Measurements from ENCODE around the gene ZNF239. TPM values are rescaled to one million over a fixed set of nuclear protein-coding genes. Genes with fewer than 3 reads are reported as not detected.
"Not testable (repeated sequence)": the region's sequence is repeated elsewhere in the genome, so short reads cannot be mapped to it uniquely, and the experiment has no call there.

ZNF239 gene
- polyA plus RNA-seq, 1 donor, result 8.5 TPM

DNA sequence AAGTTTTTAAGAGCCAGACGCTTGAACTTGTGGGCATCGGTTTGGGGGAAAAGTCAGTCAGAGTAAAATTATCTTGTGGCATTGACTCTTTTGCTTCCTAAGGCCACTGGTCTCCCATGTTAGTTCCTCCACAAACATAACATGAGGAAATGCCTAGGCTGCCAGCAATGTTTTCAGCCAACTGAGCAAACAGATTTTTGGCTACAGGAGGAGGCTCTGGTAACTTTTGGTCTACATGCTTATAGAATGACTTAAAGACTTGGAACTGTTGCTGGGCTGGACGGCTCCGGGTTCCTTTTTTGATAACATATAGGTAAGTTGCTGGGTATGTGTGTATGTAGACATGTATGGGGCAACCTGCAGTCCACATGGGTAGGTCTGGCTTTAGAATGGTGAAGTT lies 9.6 kb upstream of the ZNF239 start:
- H3K4me3 ChIP-seq (ENCODE audit: low read length), result no peak overlapping the region
- no peaks in the 10 kb centered on the region for H3K9me3 ChIP-seq (ENCODE audit: control insufficient read depth, low read depth, low read length)
- no peak overlapping the region for H3K27ac ChIP-seq (ENCODE audit: low read length)
- no peaks in the 10 kb centered on the region for H3K36me3 ChIP-seq (ENCODE audit: control insufficient read depth, insufficient read depth, low read length)
- no peaks in the 10 kb centered on the region for H3K27me3 ChIP-seq (ENCODE audit: control insufficient read depth, insufficient read depth, low read length)
- H3K4me1 ChIP-seq (ENCODE audit: control insufficient read depth, insufficient read depth, low read length), result peaks cover 20% of the 10 kb centered on the region
- WGBS (ENCODE audit: insufficient coverage, low lambda C conversion rate), result no CpG with 5 or more reads among the region's 4 CpGs
- DNase-seq, result no peak

DNA sequence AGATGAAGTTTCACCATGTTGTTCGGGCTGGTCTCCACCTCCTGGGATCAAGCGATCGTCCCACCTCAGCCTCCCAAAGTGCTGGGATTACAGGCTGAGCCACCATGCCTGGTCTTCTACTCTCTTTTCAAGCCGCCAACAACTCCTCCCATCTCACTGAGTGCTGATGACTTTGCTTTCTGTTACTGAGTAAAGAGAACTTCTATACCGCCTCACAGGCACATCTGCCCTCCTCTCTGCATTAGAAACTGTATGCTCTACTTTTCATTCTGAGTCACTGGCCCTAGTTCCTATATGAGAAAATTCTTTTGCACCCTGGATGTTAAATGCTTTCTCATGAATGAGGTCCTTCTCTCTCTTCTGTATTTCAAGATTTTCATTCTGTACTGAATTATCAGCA lies 2.2 kb upstream of the ZNF239 start:
- 97% methylated on average over 4 of the region's 5 CpGs for WGBS (ENCODE audit: insufficient coverage, low lambda C conversion rate)
- no peaks in the 10 kb centered on the region for H3K9me3 ChIP-seq (ENCODE audit: control insufficient read depth, low read depth, low read length)
- H3K27me3 ChIP-seq (ENCODE audit: control insufficient read depth, insufficient read depth, low read length), result no peaks in the 10 kb centered on the region
- no peaks in the 10 kb centered on the region for H3K36me3 ChIP-seq (ENCODE audit: control insufficient read depth, insufficient read depth, low read length)
- no peak for DNase-seq
- H3K27ac ChIP-seq (ENCODE audit: low read length), result no peak overlapping the region
- H3K4me1 ChIP-seq (ENCODE audit: control insufficient read depth, insufficient read depth, low read length), result peaks cover 6% of the 10 kb centered on the region
- no peak overlapping the region for H3K4me3 ChIP-seq (ENCODE audit: low read length)

DNA sequence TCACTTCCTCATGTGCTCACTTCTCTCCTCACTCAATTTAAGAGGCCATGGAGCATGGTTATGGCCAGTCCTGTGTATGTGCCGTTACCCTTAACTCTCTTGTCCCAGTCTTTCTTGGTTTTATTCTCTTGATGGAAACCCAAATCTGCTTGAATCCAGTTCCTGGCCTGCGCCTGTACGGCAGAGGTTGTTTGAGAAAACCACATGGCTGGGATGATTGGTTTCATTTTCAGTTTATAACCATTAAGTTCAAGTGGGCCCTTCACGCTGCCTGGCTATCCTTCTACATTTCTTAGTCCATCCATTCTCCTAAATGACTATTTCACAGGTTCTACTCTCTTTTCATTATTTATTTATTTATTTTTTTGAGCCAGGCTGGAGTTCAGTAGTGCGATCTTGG lies 1.6 kb upstream of the ZNF239 start:
- H3K4me3 ChIP-seq (ENCODE audit: low read length), result no peak overlapping the region
- 88% methylated on average over 1 of the region's 5 CpGs for WGBS (ENCODE audit: insufficient coverage, low lambda C conversion rate)
- DNase-seq, result no peak
- H3K9me3 ChIP-seq (ENCODE audit: control insufficient read depth, low read depth, low read length), result no peaks in the 10 kb centered on the region
- H3K36me3 ChIP-seq (ENCODE audit: control insufficient read depth, insufficient read depth, low read length), result no peaks in the 10 kb centered on the region
- no peaks in the 10 kb centered on the region for H3K27me3 ChIP-seq (ENCODE audit: control insufficient read depth, insufficient read depth, low read length)
- H3K4me1 ChIP-seq (ENCODE audit: control insufficient read depth, insufficient read depth, low read length), result peaks cover 6% of the 10 kb centered on the region
- H3K27ac ChIP-seq (ENCODE audit: low read length), result no peak overlapping the region

DNA sequence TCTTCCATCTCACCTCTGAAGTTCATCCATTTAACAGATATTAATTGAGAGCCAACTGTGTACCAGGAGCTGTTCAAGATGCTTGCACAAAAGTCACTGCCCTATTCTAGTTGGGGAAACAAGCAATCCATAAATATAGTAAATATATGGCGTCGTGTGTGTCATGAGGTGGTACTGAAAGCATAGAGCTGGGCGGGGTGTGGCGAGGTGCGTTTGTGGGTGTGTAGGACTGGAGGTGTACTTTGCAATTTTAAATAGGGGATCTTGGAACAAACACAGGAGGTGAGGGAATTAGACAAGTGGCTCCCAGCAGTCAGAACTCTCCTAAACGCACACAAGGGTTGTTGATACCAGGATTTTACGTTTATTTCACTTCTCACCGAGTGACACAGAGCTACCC lies 490 bp upstream of the ZNF239 start:
- H3K4me1 ChIP-seq (ENCODE audit: control insufficient read depth, insufficient read depth, low read length), result peaks cover 6% of the 10 kb centered on the region
- peaks cover 4% of the 10 kb centered on the region for H3K36me3 ChIP-seq (ENCODE audit: control insufficient read depth, insufficient read depth, low read length)
- no peaks in the 10 kb centered on the region for H3K27me3 ChIP-seq (ENCODE audit: control insufficient read depth, insufficient read depth, low read length)
- WGBS (ENCODE audit: insufficient coverage, low lambda C conversion rate), result 97% methylated on average over 5 of the region's 8 CpGs
- H3K9me3 ChIP-seq (ENCODE audit: control insufficient read depth, low read depth, low read length), result no peaks in the 10 kb centered on the region
- peak overlapping the region; percentile 52 for H3K4me3 ChIP-seq (ENCODE audit: low read length)
- DNase-seq, result no peak
- no peak overlapping the region for H3K27ac ChIP-seq (ENCODE audit: low read length)

DNA sequence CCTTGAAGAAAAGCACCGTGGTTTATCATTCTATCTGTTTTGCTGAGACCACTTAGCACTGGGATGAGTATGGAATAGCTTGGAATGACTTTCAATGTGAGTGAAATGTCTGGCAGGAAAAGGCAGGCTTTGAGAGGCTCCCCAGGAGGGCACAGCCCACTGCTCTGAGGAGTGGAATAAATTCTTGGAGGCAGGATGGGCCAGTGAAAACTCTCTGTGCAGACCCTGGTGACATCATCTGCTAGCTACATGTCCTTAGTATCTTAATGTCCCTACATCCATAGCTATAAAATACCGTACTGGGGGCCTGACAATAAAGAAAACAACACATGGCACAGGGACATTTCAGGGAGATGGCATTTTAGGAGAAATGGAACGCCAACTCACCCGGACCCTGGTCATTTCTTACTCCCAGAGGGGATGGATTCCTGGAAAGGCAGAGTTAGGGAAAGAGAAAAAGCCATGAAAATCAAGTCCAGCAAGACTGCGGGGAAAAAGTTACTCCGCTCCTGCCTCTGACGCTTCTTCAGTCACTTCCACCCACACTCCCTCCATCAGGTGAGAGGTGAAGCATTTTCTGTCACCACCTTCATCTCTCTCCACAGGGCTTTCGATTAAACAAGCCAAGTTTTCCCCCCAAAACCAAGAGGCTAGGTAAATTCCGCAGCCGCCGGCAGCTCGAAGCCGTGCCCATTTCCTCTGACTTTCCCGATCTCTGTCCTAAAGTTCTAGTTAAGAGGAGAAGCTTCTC lies 991 bp downstream of the ZNF239 start:
- Histone ChIP-seq H3K4me3 (ENCODE audit: low read length) (peak overlapping the region; percentile 52), H3K27ac (ENCODE audit: low read length) (peak overlapping the region; percentile 50)

DNA sequence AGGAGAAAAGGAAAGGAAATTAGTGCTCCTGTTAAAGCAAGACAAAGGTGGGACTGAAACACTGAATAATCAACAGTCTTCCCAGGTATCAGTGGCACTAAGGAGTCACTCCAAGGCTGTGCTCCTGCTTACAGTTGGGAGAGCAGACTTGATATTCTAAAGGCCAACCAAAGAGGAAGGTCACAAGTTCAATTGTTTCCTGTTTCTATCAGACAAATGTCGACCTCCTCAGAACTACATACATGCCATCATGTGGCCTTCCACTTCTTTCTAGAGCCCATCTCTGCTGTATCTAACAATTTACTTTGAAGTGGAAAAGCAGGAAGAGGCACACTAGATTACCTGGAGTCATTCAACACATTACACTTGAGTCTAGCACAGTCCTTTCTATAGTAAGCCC lies 3.4 kb downstream of the ZNF239 start:
- no peak for DNase-seq

More for the DNA sequence above, 991 bp downstream of the ZNF239 start:
- H3K27me3 ChIP-seq (ENCODE audit: control insufficient read depth, insufficient read depth, low read length), result no peaks in the 10 kb centered on the region
- no peak for DNase-seq
- 40% methylated on average over 1 of the region's 14 CpGs for WGBS (ENCODE audit: insufficient coverage, low lambda C conversion rate)
- H3K9me3 ChIP-seq (ENCODE audit: control insufficient read depth, low read depth, low read length), result no peaks in the 10 kb centered on the region
- peaks cover 13% of the 10 kb centered on the region for H3K36me3 ChIP-seq (ENCODE audit: control insufficient read depth, insufficient read depth, low read length)
- peaks cover 6% of the 10 kb centered on the region for H3K4me1 ChIP-seq (ENCODE audit: control insufficient read depth, insufficient read depth, low read length)

DNA sequence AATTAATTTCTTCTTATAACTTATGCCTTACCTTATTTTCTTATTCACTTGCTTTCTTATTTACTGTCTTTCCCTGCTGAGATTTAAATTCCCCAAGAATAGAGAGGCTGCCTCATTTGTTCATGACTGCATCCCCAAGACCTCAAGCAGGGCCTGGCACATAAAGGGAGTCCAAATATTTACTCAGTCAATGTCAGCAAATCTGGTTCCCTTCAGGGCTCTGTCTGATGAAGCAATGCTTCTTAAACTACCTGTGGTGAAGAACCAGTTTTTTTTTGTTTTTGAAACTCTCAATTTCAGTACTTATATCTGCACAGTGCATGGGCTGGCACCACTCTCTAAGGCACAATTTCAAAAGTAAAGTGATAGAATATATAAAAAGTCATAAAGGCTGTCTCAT lies 4.7 kb downstream of the ZNF239 start:
- Histone ChIP-seq H3K27me3 (ENCODE audit: control insufficient read depth, insufficient read depth, low read length) (no peaks in the 10 kb centered on the region), H3K27ac (ENCODE audit: low read length) (no peak overlapping the region), H3K4me3 (ENCODE audit: low read length) (no peak overlapping the region), H3K36me3 (ENCODE audit: control insufficient read depth, insufficient read depth, low read length) (peaks cover 27% of the 10 kb centered on the region), H3K4me1 (ENCODE audit: control insufficient read depth, insufficient read depth, low read length) (peaks cover 6% of the 10 kb centered on the region), H3K9me3 (ENCODE audit: control insufficient read depth, low read depth, low read length) (no peaks in the 10 kb centered on the region)
- DNase-seq, result no peak

More for the DNA sequence above, 3.4 kb downstream of the ZNF239 start:
- Histone ChIP-seq H3K4me3 (ENCODE audit: low read length) (no peak overlapping the region), H3K4me1 (ENCODE audit: control insufficient read depth, insufficient read depth, low read length) (peaks cover 6% of the 10 kb centered on the region), H3K36me3 (ENCODE audit: control insufficient read depth, insufficient read depth, low read length) (peaks cover 26% of the 10 kb centered on the region), H3K27me3 (ENCODE audit: control insufficient read depth, insufficient read depth, low read length) (no peaks in the 10 kb centered on the region), H3K27ac (ENCODE audit: low read length) (no peak overlapping the region), H3K9me3 (ENCODE audit: control insufficient read depth, low read depth, low read length) (no peaks in the 10 kb centered on the region)
- WGBS (ENCODE audit: insufficient coverage, low lambda C conversion rate), result no CpG with 5 or more reads among the region's 1 CpG

DNA sequence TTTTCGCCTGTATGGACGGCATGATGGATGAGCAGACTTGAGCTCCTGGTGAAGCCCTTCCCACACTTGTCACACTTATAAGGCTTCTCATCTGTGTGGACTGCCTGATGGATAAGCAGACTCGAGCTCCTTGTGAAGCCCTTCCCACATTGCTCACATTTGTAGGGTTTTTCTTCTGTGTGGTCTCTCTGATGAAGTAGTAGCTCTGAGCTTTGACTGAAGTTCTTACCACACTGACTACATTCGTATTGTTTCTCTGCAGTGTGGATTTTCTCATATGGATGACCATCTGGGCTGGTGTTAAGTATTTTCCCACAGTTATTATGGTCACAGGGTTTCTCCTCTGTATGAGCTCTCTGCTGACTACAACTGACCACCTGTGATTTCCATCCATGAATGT lies 17.2 kb downstream of the ZNF239 start:
- peaks cover 17% of the 10 kb centered on the region for H3K9me3 ChIP-seq (ENCODE audit: control insufficient read depth, low read depth, low read length)
- H3K27me3 ChIP-seq (ENCODE audit: control insufficient read depth, insufficient read depth, low read length), result no peaks in the 10 kb centered on the region
- no peak overlapping the region for H3K4me3 ChIP-seq (ENCODE audit: low read length)
- no peak for DNase-seq
- WGBS (ENCODE audit: insufficient coverage, low lambda C conversion rate), result no CpG with 5 or more reads among the region's 4 CpGs
- no peaks in the 10 kb centered on the region for H3K4me1 ChIP-seq (ENCODE audit: control insufficient read depth, insufficient read depth, low read length)
- peaks cover 23% of the 10 kb centered on the region for H3K36me3 ChIP-seq (ENCODE audit: control insufficient read depth, insufficient read depth, low read length)
- H3K27ac ChIP-seq (ENCODE audit: low read length), result no peak overlapping the region

DNA sequence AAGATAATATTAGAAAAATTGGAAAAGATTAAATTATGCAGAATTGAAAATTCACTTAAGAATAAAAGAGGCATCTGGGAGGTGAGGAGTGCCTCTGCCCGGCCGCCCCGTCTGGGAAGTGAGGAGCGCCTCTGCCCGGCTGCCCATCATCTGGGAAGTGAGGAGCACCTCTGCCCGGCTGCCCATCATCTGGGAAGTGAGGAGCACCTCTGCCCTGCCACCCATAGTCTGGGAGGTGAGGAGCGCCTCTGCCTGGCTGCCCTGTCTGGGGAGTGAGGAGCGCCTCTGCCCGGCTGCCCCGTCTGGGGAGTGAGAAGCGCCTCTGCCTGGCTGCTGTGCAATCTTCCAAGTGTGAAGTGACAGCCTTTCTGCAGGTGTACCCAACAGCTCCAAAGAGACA lies 30.7 kb downstream of the ZNF239 start:
- not testable (repeated sequence) for H3K36me3 ChIP-seq (ENCODE audit: control insufficient read depth, insufficient read depth, low read length); H3K27ac ChIP-seq (ENCODE audit: low read length); H3K9me3 ChIP-seq (ENCODE audit: control insufficient read depth, low read depth, low read length); H3K4me3 ChIP-seq (ENCODE audit: low read length); DNase-seq; H3K4me1 ChIP-seq (ENCODE audit: control insufficient read depth, insufficient read depth, low read length); H3K27me3 ChIP-seq (ENCODE audit: control insufficient read depth, insufficient read depth, low read length)
- WGBS (ENCODE audit: insufficient coverage, low lambda C conversion rate), result no CpG with 5 or more reads among the region's 11 CpGs

DNA sequence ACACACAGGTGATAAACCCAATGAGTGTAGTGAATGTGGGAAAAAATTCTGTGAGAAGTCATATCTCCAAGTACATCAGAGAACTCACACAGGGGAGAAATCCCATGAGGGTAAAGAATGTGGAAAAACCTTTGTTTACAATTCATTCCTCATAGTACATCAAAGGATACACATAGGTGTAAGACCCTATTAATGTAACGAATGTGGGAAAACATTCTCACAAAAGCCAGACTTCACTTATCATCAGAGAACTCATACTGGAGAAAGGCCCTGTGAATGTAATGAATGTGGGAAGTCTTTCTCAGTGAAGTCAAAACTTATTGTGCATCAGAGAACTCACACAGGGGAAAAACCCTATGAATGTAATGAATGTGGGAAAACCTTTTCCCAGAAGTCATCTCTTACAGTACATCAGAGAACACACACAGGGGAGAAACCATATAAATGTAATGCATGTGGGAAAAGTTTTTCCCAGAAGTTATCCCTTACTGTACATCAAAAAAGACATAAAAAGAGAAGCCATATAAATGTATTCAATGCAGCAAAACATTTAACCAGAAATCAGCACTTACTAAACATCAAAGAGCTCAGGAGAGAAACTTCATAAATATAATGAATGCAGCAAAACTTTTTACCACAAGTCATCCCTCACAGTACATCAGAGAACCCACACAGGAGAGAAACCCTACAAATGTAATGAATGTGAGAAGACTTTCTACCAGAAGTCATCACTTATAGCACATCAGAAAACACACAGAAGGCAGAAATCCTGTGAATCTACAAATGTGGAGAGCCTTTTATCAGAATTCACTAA lies 49.8 kb downstream of the ZNF239 start:
- no peaks in the 10 kb centered on the region for H3K27me3 ChIP-seq (ENCODE audit: control insufficient read depth, insufficient read depth, low read length)
- no peak for DNase-seq
- no peaks in the 10 kb centered on the region for H3K4me1 ChIP-seq (ENCODE audit: control insufficient read depth, insufficient read depth, low read length)
- no peaks in the 10 kb centered on the region for H3K36me3 ChIP-seq (ENCODE audit: control insufficient read depth, insufficient read depth, low read length)
- no peak overlapping the region for H3K27ac ChIP-seq (ENCODE audit: low read length)
- H3K9me3 ChIP-seq (ENCODE audit: control insufficient read depth, low read depth, low read length), result peaks cover 8% of the 10 kb centered on the region
- no CpG with 5 or more reads among the region's 1 CpG for WGBS (ENCODE audit: insufficient coverage, low lambda C conversion rate)
- H3K4me3 ChIP-seq (ENCODE audit: low read length), result no peak overlapping the region

Measured in large intestine (tissue), 3 donors.